ENCODE measurements around the gene HADH. TPM values are rescaled to one million over a fixed set of nuclear protein-coding genes. Genes with fewer than 3 reads are reported as not detected.

The HADH gene
- total RNA-seq, 1 experiment from 2014 or later, result 39.8 TPM

GRCh38 chr4:108044951-108045686 lies 55.4 kb downstream of the HADH start:
- H3K9me3 Mint-ChIP-seq, result 0 out of 2 replicates have a peak, but pooled peaks cover 1% of the 10 kb centered on the region
- TF ChIP-seq SP1 (CRISPR knock-in tag; conservative IDR thresholded peaks at IDR 0.05) (no peak), ZNF121 (CRISPR knock-in tag; IDR thresholded peaks at IDR 0.05) (no peak), ZNF416 (CRISPR knock-in tag; IDR thresholded peaks at IDR 0.05) (no peak), CDX4 (CRISPR knock-in tag; IDR thresholded peaks at IDR 0.05; ENCODE audit: borderline replicate concordance) (no peak), STAT6 (CRISPR knock-in tag; conservative IDR thresholded peaks at IDR 0.05; ENCODE audit: low read depth) (no peak), EMX1 (CRISPR knock-in tag; IDR thresholded peaks at IDR 0.05) (no peak), ATF2 (CRISPR knock-in tag; IDR thresholded peaks at IDR 0.05; ENCODE audit: borderline replicate concordance, low read depth) (no peak), ATF1 (CRISPR knock-in tag; IDR thresholded peaks at IDR 0.05) (no peak)
- POLR2A ChIA-PET, result no interaction called here
- CTCF ChIA-PET, result no interaction called here
- H3K4me1 Mint-ChIP-seq, result peaks cover 5% of the 10 kb centered on the region
- peaks cover 9% of the 10 kb centered on the region for H3K27me3 Mint-ChIP-seq (ENCODE audit: low read depth)
- no peaks in the 10 kb centered on the region for H3K36me3 Mint-ChIP-seq
- no peak for ATAC-seq
- DNase-seq (ENCODE audit: low spot score), result no peak
- H3K4me3 Mint-ChIP-seq, result no peak overlapping the region
- H3K27ac Mint-ChIP-seq, result no peak overlapping the region

- H3K9me3 Mint-ChIP-seq, result no peaks in the 10 kb centered on the region
- CTCF ChIA-PET, result no interaction called here
- no peaks in the 10 kb centered on the region for H3K36me3 Mint-ChIP-seq
- peaks cover 10% of the 10 kb centered on the region for H3K4me1 Mint-ChIP-seq
- DNase-seq (ENCODE audit: low spot score) (no peak), ATAC-seq (no peak)
- peaks cover 11% of the 10 kb centered on the region for H3K27me3 Mint-ChIP-seq (ENCODE audit: low read depth)
- POLR2A ChIA-PET, result no interaction called here
- no peak overlapping the region for H3K4me3 Mint-ChIP-seq
- no peak overlapping the region for H3K27ac Mint-ChIP-seq
- no peak for TF ChIP-seq IRF1 (CRISPR knock-in tag; IDR thresholded peaks at IDR 0.05)
- TF ChIP-seq ATF3 (CRISPR knock-in tag; conservative IDR thresholded peaks at IDR 0.05), result no peak
- no peak for TF ChIP-seq PREB (CRISPR knock-in tag; IDR thresholded peaks at IDR 0.05; ENCODE audit: borderline replicate concordance)
- no peak for TF ChIP-seq ZNF219 (CRISPR knock-in tag; IDR thresholded peaks at IDR 0.05; ENCODE audit: borderline replicate concordance)
- no peak for TF ChIP-seq ESRRA (CRISPR knock-in tag; IDR thresholded peaks at IDR 0.05; ENCODE audit: borderline replicate concordance)
- TF ChIP-seq USF1 (CRISPR knock-in tag; IDR thresholded peaks at IDR 0.05), result no peak
- TF ChIP-seq EMX1 (CRISPR knock-in tag; IDR thresholded peaks at IDR 0.05), result no peak
- TF ChIP-seq FOXP1 (CRISPR knock-in tag; IDR thresholded peaks at IDR 0.05; ENCODE audit: borderline replicate concordance), result no peak
- no peak for TF ChIP-seq NR1H2 (CRISPR knock-in tag; IDR thresholded peaks at IDR 0.05)
- no peak for TF ChIP-seq CBFB (CRISPR knock-in tag; IDR thresholded peaks at IDR 0.05; ENCODE audit: low read depth)
- no peak for TF ChIP-seq SOX15 (CRISPR knock-in tag; IDR thresholded peaks at IDR 0.05)
- TF ChIP-seq IRF2 (CRISPR knock-in tag; IDR thresholded peaks at IDR 0.05; ENCODE audit: borderline replicate concordance, low read depth), result no peak
- no peak for TF ChIP-seq ZSCAN18 (CRISPR knock-in tag; IDR thresholded peaks at IDR 0.05)
- TF ChIP-seq ETV6 (CRISPR knock-in tag; IDR thresholded peaks at IDR 0.05), result no peak
- no peak for TF ChIP-seq E2F4 (CRISPR knock-in tag; IDR thresholded peaks at IDR 0.05; ENCODE audit: borderline replicate concordance, low read depth)
These were observed 56.0 kb downstream of the HADH start for GRCh38 chr4:108045687-108046024.
